Cardiac fibroblast (primary cell): ENCODE measurements around the gene ZNF423.

Experiments used
- DNase-seq, 2 donors: peaks; one replicate each; pipeline versions ENCODE4 v3.0.0 to v3.0.0-alpha.2; 2010; ENCODE audit warnings: low read depth in 2 of 2
- H3K4me3 ChIP-seq, 2 donors: replicated peaks in 1 of 2; 1 replicate in 1 of 2; 2 replicates in 1 of 2; pipeline ENCODE4 v1.5.1; 2011; ENCODE audit warnings: low read depth in 2 of 2, low read length in 2 of 2, mild to moderate bottlenecking in 2 of 2, moderate library complexity in 1 of 2
- CTCF ChIP-seq: IDR thresholded peaks from one replicate; pipeline ENCODE4 v1.5.1; 2011; ENCODE audit warnings: low read depth, mild to moderate bottlenecking, low read length, inconsistent platforms

Gene ZNF423

GRCh38 chr16:49600976-49601375 lies 254.9 kb downstream of the ZNF423 start:
- H3K4me3 ChIP-seq, result no peak overlapping the region
- no peak for TF ChIP-seq CTCF
- no peak for DNase-seq

- DNase-seq, result no peak
- H3K4me3 ChIP-seq, result no peak overlapping the region
- TF ChIP-seq CTCF, result no peak
Observed at GRCh38 chr16:49600536-49600935, 255.4 kb downstream of the ZNF423 start.

GRCh38 chr16:49599704-49600103 lies 256.2 kb downstream of the ZNF423 start:
- no peak overlapping the region for H3K4me3 ChIP-seq
- TF ChIP-seq CTCF, result no peak
- no peak for DNase-seq

- no peak overlapping the region for H3K4me3 ChIP-seq
- TF ChIP-seq CTCF, result no peak
- DNase-seq, result no peak
Observed at GRCh38 chr16:49599281-49599680, 256.6 kb downstream of the ZNF423 start.

GRCh38 chr16:49598383-49599170 lies 257.3 kb downstream of the ZNF423 start:
- no peak overlapping the region for H3K4me3 ChIP-seq
- no peak for DNase-seq
- no peak for TF ChIP-seq CTCF

GRCh38 chr16:49597796-49598195 lies 258.1 kb downstream of the ZNF423 start:
- no peak overlapping the region for H3K4me3 ChIP-seq
- DNase-seq, result no peak
- TF ChIP-seq CTCF, result no peak

- DNase-seq, result no peak
- no peak overlapping the region for H3K4me3 ChIP-seq
- no peak for TF ChIP-seq CTCF
Observed at GRCh38 chr16:49596648-49597291, 259.1 kb downstream of the ZNF423 start.
